Measurements from ENCODE around the gene LGALS9C.
"Not testable (repeated sequence)": the region's sequence is repeated elsewhere in the genome, so short reads cannot be mapped to it uniquely, and the experiment has no call there.

LGALS9C gene

GRCh38 chr17:18528899-18529500 is 52.4 kb downstream of the LGALS9C start:
- DNase-seq (ENCODE audit: low read depth in 2 of 2) = not testable (repeated sequence)

GRCh38 chr17:18530405-18530804 is 53.8 kb downstream of the LGALS9C start:
- not testable (repeated sequence) for DNase-seq (ENCODE audit: low read depth in 2 of 2)

GRCh38 chr17:18542234-18542633 is 65.6 kb downstream of the LGALS9C start:
- DNase-seq (ENCODE audit: low read depth in 2 of 2) = not testable (repeated sequence)

GRCh38 chr17:18542907-18543306 is 66.3 kb downstream of the LGALS9C start:
- DNase-seq (ENCODE audit: low read depth in 2 of 2) = not testable (repeated sequence)
